Measurements from ENCODE around the gene MRPS35.

DNA sequence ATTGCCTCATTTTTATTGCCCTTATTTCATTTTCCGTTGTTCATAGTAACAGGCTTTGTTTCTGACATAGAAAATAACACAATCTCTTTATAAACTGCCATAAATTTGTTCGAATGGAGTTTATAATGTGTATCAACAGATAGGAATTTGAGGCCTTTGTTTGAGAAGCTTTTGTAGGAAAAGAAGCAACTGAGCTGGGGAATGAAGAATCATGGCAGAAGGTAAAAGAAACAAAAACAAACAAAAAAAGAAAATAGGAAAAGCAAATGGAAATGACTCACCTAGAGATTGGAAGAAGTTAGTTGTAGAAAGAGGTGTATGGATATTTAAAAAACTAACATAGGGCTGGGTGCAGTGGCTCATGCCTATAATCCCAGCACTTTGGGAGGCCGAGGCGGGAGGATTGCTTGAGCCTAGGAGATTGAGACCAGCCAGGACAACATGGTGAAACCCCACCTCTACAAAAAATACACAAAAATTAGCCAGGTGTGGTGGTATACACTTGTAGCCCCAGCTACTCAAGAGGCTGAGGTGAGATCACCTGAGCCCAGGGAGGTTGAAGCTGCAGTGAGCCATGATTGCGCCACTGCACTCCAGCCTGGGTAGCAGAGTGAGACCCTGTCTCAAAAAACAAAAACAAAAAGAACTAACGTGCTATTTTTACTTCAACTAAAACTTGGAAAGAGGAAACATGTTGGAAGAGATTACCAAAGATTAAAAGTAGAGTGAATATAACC, 14.9 kb upstream of the MRPS35 start:
- TF ChIP-seq, protein P1, sequence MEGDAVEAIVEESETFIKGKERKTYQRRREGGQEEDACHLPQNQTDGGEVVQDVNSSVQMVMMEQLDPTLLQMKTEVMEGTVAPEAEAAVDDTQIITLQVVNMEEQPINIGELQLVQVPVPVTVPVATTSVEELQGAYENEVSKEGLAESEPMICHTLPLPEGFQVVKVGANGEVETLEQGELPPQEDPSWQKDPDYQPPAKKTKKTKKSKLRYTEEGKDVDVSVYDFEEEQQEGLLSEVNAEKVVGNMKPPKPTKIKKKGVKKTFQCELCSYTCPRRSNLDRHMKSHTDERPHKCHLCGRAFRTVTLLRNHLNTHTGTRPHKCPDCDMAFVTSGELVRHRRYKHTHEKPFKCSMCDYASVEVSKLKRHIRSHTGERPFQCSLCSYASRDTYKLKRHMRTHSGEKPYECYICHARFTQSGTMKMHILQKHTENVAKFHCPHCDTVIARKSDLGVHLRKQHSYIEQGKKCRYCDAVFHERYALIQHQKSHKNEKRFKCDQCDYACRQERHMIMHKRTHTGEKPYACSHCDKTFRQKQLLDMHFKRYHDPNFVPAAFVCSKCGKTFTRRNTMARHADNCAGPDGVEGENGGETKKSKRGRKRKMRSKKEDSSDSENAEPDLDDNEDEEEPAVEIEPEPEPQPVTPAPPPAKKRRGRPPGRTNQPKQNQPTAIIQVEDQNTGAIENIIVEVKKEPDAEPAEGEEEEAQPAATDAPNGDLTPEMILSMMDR (tag by site-specific recombination; IDR thresholded peaks at IDR 0.05), result no peak
- TF ChIP-seq ZNF501 (tag by site-specific recombination; IDR thresholded peaks at IDR 0.05), result no peak
- TF ChIP-seq, protein P2, sequence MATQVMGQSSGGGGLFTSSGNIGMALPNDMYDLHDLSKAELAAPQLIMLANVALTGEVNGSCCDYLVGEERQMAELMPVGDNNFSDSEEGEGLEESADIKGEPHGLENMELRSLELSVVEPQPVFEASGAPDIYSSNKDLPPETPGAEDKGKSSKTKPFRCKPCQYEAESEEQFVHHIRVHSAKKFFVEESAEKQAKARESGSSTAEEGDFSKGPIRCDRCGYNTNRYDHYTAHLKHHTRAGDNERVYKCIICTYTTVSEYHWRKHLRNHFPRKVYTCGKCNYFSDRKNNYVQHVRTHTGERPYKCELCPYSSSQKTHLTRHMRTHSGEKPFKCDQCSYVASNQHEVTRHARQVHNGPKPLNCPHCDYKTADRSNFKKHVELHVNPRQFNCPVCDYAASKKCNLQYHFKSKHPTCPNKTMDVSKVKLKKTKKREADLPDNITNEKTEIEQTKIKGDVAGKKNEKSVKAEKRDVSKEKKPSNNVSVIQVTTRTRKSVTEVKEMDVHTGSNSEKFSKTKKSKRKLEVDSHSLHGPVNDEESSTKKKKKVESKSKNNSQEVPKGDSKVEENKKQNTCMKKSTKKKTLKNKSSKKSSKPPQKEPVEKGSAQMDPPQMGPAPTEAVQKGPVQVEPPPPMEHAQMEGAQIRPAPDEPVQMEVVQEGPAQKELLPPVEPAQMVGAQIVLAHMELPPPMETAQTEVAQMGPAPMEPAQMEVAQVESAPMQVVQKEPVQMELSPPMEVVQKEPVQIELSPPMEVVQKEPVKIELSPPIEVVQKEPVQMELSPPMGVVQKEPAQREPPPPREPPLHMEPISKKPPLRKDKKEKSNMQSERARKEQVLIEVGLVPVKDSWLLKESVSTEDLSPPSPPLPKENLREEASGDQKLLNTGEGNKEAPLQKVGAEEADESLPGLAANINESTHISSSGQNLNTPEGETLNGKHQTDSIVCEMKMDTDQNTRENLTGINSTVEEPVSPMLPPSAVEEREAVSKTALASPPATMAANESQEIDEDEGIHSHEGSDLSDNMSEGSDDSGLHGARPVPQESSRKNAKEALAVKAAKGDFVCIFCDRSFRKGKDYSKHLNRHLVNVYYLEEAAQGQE (tag by site-specific recombination; IDR thresholded peaks at IDR 0.05), result no peak

Data from HEK293 (cell line).